Brain microvascular endothelial cell (primary cell): ENCODE results near the gene DOCK10.

Experiments
- DNase-seq: peaks from one replicate; pipeline ENCODE4 v3.0.0-alpha.2; 2020
- H3K27ac ChIP-seq: fragments of 250-450 bp; sonication (Bioruptor Pico); 2 replicates; pipeline ENCODE4 v1.5.1; 2020; ENCODE audit warnings: mild to moderate bottlenecking, moderate library complexity
- H3K27me3 ChIP-seq: fragments of 250-450 bp; sonication (Bioruptor Pico); replicated peaks from 2 replicates; pipeline ENCODE4 v1.5.1; 2020; ENCODE audit warnings: mild to moderate bottlenecking
- H3K36me3 ChIP-seq: fragments of 250-450 bp; sonication (Bioruptor Pico); replicated peaks from 2 replicates; pipeline ENCODE4 v1.5.1; 2020; ENCODE audit warnings: mild to moderate bottlenecking
- H3K4me3 ChIP-seq: 2 replicates; pipeline ENCODE4 v1.5.1; 2011; ENCODE audit warnings: low read depth, mild to moderate bottlenecking, control low read depth, low read length, moderate library complexity
- in situ Hi-C: cut with HindIII; loops from 2 replicates; pipeline ENCODE4 v1.10.0; 2017; ENCODE audit warnings: low sequenced_read_pairs, low pct_ligation_motif_present
- TF ChIP-seq, protein P1 (sequence below): IDR thresholded peaks from 2 replicates; pipeline ENCODE4 v1.5.1; 2011; ENCODE audit warnings: low read depth, mild to moderate bottlenecking, moderate library complexity, low read length, control low read depth, inconsistent platforms; ENCODE audit errors: missing control alignments

Gene DOCK10

DNA sequence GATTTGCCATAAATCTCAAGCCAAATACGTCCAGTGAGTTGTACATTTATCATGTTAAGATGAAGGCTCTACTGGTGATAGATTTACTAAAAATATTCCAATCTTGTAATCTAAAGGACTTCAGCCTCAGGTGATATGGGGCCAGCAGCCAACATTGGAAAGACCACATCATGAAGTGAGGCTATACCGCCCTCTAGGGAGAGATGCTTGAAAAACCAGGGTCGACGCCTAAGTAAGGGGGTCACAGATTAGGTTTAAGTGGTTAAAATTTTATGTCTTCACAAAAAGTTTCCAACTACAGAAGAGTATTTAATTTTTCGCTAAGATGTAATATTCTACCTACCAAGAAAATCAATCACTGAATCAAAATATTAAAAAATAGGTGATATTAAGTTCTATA, 33.3 kb downstream of the DOCK10 start:
- TF ChIP-seq, protein P1, sequence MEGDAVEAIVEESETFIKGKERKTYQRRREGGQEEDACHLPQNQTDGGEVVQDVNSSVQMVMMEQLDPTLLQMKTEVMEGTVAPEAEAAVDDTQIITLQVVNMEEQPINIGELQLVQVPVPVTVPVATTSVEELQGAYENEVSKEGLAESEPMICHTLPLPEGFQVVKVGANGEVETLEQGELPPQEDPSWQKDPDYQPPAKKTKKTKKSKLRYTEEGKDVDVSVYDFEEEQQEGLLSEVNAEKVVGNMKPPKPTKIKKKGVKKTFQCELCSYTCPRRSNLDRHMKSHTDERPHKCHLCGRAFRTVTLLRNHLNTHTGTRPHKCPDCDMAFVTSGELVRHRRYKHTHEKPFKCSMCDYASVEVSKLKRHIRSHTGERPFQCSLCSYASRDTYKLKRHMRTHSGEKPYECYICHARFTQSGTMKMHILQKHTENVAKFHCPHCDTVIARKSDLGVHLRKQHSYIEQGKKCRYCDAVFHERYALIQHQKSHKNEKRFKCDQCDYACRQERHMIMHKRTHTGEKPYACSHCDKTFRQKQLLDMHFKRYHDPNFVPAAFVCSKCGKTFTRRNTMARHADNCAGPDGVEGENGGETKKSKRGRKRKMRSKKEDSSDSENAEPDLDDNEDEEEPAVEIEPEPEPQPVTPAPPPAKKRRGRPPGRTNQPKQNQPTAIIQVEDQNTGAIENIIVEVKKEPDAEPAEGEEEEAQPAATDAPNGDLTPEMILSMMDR, result peak; percentile 68
- Histone ChIP-seq H3K27ac (no peak overlapping the region), H3K36me3 (no peaks in the 10 kb centered on the region), H3K4me3 (no peak overlapping the region), H3K27me3 (no peaks in the 10 kb centered on the region)
- in situ Hi-C loops, result no loop called here
- no peak for DNase-seq

DNA sequence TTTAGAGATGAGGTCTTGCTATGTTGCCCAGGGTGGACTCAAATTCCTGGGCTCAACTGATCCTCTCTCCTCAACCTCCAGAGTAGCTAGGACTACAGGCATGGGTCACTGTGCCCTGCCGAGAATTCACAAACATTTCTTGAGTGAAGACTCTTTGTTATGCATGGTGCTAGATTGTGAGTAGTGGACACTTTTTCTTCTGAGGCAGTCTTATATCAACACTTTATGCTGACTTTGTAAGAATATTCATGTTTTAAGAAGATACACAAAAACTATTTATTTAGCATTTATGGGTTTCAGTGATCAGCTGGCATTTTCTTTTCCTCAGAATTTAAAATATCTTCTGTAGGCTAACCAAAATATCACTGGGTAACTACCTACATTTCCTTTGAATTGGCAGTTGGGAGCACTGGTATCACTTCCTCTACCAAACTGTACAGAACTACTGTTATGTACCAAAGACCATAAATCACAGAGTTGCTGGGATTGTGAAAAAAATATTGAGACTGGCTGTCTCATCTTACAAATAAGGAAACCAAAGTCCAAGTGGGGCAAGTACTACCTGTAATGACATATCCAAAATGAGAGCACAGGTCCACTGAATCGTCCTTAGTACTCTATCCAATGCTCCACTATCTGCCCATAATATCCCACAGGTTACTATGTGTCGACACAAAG, 34.0 kb downstream of the DOCK10 start:
- no peak for DNase-seq
- TF ChIP-seq, protein P1, result no peak
- Histone ChIP-seq H3K27me3 (no peaks in the 10 kb centered on the region), H3K36me3 (no peaks in the 10 kb centered on the region), H3K4me3 (no peak overlapping the region), H3K27ac (no peak overlapping the region)
- in situ Hi-C loops, result no loop called here

DNA sequence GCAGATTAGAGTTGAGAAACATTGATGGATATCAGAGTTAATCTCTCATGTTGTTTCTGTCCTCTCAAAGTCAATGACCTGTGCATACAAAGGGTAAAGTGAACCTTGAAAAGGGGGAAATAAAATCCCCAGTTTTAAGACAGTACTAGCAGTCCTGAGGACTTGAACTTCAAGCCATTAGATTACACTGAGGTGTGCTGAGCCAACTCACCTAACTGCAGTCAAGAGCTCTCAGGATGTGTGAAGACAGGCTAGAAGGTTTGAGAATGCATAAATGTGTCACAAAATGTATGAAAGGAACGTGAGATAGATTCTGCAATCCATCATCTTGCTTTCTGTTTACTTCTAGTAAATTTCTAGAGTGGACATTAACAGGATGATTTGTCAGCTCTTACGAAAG, 35.5 kb downstream of the DOCK10 start:
- Histone ChIP-seq H3K36me3 (no peaks in the 10 kb centered on the region), H3K4me3 (no peak overlapping the region), H3K27ac (no peak overlapping the region), H3K27me3 (no peaks in the 10 kb centered on the region)
- no peak for DNase-seq
- in situ Hi-C loops, result no loop called here
- TF ChIP-seq, protein P1, result no peak

DNA sequence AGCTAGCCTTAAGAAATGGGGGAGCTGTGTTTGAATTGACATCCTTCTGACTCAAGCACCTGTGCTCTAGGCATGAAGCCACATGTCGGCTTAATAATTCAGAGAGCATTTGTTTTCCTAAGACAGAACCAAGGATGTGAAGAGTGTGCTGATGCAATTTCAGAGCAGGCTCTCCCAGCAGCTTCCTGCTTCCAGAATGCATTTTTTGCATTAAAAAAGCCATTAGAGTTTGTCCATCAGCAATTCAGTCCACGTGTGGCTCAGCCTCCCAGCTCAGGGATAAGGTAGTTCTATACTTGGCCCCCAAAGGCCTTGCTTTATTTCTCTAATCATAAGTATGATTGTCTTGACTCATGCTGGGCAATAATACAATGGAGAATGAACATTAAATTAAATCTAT, 37.7 kb downstream of the DOCK10 start:
- Histone ChIP-seq H3K27ac (no peak overlapping the region), H3K27me3 (no peaks in the 10 kb centered on the region), H3K36me3 (no peaks in the 10 kb centered on the region), H3K4me3 (no peak overlapping the region)
- DNase-seq, result peak; percentile 20
- TF ChIP-seq, protein P1, result no peak
- in situ Hi-C loops, result no loop called here

DNA sequence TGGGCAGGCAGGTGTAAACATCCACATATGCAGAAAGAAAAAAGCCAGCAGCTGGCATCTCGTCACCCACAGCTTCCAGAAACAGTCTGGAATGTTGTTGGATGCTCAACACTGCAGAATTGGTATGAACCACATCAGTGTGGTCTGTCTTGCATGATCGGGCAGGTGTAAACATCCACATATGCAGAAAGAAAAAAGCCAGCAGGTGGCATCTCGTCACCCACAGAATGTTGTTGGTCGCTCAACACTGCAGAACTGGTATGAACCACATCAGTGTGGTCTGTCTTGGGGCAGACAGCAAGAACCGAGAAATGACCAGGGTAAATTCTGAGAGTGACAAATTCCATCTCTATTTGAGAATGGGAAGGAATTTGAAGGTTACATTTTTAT, 39.6 kb downstream of the DOCK10 start:
- no peak overlapping the region for H3K4me3 ChIP-seq
- no peaks in the 10 kb centered on the region for H3K27me3 ChIP-seq
- no peaks in the 10 kb centered on the region for H3K36me3 ChIP-seq
- TF ChIP-seq, protein P1, result no peak
- in situ Hi-C loops, result no loop called here
- H3K27ac ChIP-seq, result no peak overlapping the region
- DNase-seq, result no peak

DNA sequence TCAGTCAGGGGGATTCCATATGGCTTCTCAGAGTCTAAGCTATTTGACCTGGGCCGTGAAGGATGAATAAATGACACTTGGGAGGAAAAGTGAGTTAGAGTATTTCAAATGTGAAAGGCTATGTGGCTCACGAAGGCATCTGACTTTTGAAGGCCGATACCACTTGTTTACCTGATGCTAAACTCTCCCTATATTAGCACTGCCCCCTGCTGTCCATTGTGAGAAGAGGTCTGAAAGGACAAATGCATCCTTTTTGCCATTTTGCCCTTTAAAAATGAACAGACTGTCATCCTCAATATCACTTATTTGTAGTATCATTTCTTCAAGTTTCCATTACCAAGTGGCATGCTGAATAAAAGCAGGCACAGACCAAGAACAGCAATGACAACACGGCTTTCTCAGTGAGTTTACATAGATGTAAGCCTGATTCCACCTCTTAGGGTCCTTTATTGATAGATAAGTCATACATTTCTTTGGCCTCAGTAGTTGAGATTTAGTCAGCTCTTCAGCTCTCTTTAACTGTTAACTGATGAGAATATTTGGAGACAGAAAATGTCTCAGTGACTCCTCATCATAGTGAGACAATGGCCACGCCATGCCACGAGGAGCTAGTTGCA, 40.1 kb downstream of the DOCK10 start:
- TF ChIP-seq, protein P1, result peak; percentile 83
- H3K27ac ChIP-seq, result no peak overlapping the region
- no peaks in the 10 kb centered on the region for H3K36me3 ChIP-seq
- no peaks in the 10 kb centered on the region for H3K27me3 ChIP-seq
- in situ Hi-C loops, result no loop called here
- no peak overlapping the region for H3K4me3 ChIP-seq
- peak; percentile 61 for DNase-seq
